ENCODE data around the gene KRTAP3-2.

- no peak for TF ChIP-seq POLR2A (IDR thresholded peaks at IDR 0.05)
- TF ChIP-seq CTCF (IDR thresholded peaks at IDR 0.05) = no peak
Observed at GRCh38 chr17:40966848-40967247, 32.9 kb downstream of the KRTAP3-2 start, which contains the start of gene KRT39.
